GM12891 (cell line): ENCODE measurements around the gene TCTA.

Source experiments
- DNase-seq: peaks from one replicate; pipeline ENCODE4 v3.0.0; 2011; ENCODE audit warnings: low spot score; ENCODE audit not compliant: insufficient read length
- FAIRE-seq: peaks from 2 replicates; lab custom pipeline; 2011; peaks lifted over from hg19 to GRCh38; lab: Jason Lieb, UNC
- PAX5 ChIP-seq: IDR thresholded peaks from 2 replicates; pipeline ENCODE4 v1.6.1; 2011; ENCODE audit warnings: low read length, moderate library complexity, mild to moderate bottlenecking; ENCODE audit not compliant: insufficient read depth, severe bottlenecking
- POLR2A ChIP-seq: IDR thresholded peaks from 2 replicates; pipeline ENCODE4 v1.6.1; 2011; ENCODE audit warnings: low read depth, low read length, control low read depth
- POLR2AphosphoS5 ChIP-seq: IDR thresholded peaks from 2 replicates; pipeline ENCODE4 v1.6.1; 2011; ENCODE audit warnings: low read depth, low read length, control low read depth
- POU2F2 ChIP-seq: IDR thresholded peaks from 2 replicates; pipeline ENCODE4 v1.6.1; 2011; ENCODE audit warnings: low read depth, mild to moderate bottlenecking, control low read depth, low read length, moderate library complexity
- SPI1 ChIP-seq: IDR thresholded peaks from 2 replicates; pipeline ENCODE4 v1.6.1; 2011; ENCODE audit warnings: low read depth, low read length, control low read depth
- TAF1 ChIP-seq: IDR thresholded peaks from 2 replicates; pipeline ENCODE4 v1.6.1; 2011; ENCODE audit warnings: low read depth, low read length, control low read depth

Gene TCTA

DNA sequence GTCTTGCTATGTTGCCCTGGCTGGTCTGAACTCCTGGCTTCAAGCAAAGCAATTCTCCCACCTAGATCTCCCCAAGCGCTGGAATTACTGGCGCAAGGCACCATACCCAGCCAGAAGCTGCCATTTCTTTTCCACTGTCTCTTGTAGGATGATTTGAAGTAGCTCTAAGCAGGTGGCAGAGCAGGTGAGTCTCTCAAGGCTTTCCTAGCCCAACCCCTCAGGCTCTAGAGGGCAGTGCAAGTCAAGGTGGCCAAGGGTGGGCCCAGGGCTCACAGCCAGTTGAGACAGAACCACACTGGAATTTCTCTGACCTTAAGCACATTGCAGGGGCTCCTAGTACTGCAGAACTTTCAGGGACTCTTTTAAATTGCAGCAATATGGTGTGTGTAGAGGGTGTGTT is 42.2 kb downstream of the TCTA start:
- DNase-seq = no peak
- no peak for TF ChIP-seq TAF1
- no peak for TF ChIP-seq PAX5
- TF ChIP-seq POLR2AphosphoS5 = no peak
- TF ChIP-seq POU2F2 = no peak
- no peak for TF ChIP-seq POLR2A
- no peak for TF ChIP-seq SPI1

GRCh38 chr3:49454898-49455681 is 42.9 kb downstream of the TCTA start:
- DNase-seq (no peak), FAIRE-seq (no peak)
- no peak for TF ChIP-seq POU2F2
- TF ChIP-seq POLR2A = no peak
- TF ChIP-seq POLR2AphosphoS5 = no peak
- TF ChIP-seq SPI1 = no peak
- TF ChIP-seq PAX5 = no peak
- TF ChIP-seq TAF1 = no peak

More for the DNA sequence above, 42.2 kb downstream of the TCTA start:
- no peak for FAIRE-seq

GRCh38 chr3:49456466-49456865 is 44.2 kb downstream of the TCTA start:
- FAIRE-seq = no peak
- TF ChIP-seq POLR2A (no peak), PAX5 (no peak), TAF1 (no peak), SPI1 (no peak), POU2F2 (no peak), POLR2AphosphoS5 (no peak)
- no peak for DNase-seq

GRCh38 chr3:49460188-49460890 is 48.1 kb downstream of the TCTA start:
- FAIRE-seq = no peak

GRCh38 chr3:49460956-49461355 is 48.7 kb downstream of the TCTA start:
- TF ChIP-seq TAF1 = no peak
- TF ChIP-seq POLR2A = no peak
- TF ChIP-seq SPI1 = no peak
- no peak for TF ChIP-seq POU2F2
- no peak for TF ChIP-seq PAX5
- TF ChIP-seq POLR2AphosphoS5 = no peak
- no peak for DNase-seq
- FAIRE-seq = no peak

More at GRCh38 chr3:49460188-49460890, 48.1 kb downstream of the TCTA start:
- no peak for DNase-seq
- TF ChIP-seq POU2F2 = no peak
- no peak for TF ChIP-seq TAF1
- TF ChIP-seq POLR2A = no peak
- TF ChIP-seq PAX5 = no peak
- no peak for TF ChIP-seq SPI1
- no peak for TF ChIP-seq POLR2AphosphoS5

DNA sequence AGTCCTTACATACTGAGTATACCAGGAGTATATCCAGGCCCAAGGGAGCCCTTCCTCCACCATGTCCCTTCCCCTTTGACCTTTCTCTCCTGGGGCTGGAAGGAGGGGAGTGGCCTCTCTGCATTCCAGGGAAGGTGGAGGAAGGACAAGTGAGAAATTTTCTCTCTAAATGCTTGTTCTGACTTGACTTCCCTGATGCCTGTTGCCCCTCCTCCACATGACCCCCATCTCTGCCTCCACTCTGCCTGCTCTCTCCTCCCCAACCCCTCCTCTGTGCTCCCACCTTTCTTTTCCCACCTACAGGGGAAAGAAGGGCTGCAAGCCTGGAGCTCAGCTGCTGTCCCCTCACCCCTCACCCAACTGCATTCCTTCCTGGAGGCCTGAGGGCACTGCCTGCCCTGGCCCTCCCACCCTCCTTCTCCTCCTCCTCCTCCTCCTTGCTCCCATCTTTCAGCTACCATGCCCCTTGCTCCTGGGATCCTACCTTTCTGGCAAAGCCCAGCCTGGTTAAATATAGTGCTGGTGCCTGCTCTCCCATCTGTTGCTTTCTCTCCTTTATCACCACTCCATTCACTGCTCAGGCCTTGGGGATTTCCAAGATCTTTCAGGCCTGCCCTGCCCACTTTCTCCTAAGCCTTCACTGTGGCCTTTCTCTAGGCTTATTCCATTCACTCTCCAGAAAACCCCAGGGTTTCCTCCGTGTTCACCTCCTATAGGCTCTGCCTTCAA is 49.4 kb downstream of the TCTA start:
- DNase-seq (no peak), FAIRE-seq (no peak)
- TF ChIP-seq SPI1 (no peak), PAX5 (no peak), TAF1 (no peak), POLR2AphosphoS5 (no peak), POU2F2 (no peak), POLR2A (no peak)

- no peak for TF ChIP-seq SPI1
- TF ChIP-seq POU2F2 = no peak
- TF ChIP-seq TAF1 = no peak
- TF ChIP-seq POLR2AphosphoS5 = no peak
- no peak for TF ChIP-seq PAX5
- no peak for TF ChIP-seq POLR2A
- DNase-seq (no peak), FAIRE-seq (no peak)
These were observed 50.0 kb downstream of the TCTA start for GRCh38 chr3:49462222-49462621.

DNA sequence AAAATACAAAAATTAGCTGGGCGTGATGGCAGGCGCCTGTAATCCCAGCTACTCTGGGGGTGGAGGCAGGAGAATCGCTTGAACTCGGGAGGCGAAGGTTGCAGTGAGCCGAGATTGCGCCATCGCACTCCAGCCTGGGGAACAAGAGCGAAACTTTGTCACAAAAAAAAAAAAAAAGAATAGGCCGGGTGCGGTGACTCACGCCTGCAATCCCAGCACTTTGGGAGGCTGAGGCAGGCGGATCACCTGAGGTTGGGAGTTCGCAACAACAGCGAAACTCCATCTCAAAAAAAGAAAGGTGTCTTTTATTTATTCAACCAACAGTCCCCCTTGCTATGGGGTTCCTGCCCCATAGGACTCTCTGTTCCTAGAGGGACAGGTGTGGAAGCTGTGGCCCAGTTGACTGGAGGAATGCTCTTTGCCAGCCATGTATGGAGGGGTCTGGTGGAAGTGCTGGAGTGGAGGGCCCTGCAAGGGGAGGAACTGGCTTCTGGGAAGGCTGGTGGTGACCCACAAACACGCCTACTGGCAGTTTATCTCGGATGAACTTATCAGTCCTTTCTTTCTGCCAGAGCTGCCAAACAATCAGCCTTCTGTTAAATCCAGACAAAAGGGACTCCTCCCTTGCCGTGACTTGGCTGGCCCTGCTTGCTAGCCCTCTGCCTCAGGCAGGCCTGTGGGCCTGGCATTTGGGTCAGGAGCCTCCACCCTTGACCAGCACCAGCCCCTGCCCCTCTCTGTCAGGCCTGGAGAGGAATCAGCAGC is 53.2 kb downstream of the TCTA start:
- FAIRE-seq = no peak
- TF ChIP-seq TAF1 = no peak
- no peak for TF ChIP-seq POLR2A
- TF ChIP-seq POLR2AphosphoS5 = no peak
- no peak for TF ChIP-seq PAX5
- TF ChIP-seq SPI1 = no peak
- TF ChIP-seq POU2F2 = no peak
- no peak for DNase-seq
